Central memory CD8-positive, alpha-beta T cell (primary cell): ENCODE results near the gene EPHA4.

Experiments
- ATAC-seq: fragments of 150-1000 bp; cut with Tn5 transposase; replicated peaks from 2 replicates; pipeline ENCODE4 v1.10.0; 2022; ENCODE audit warnings: mild to moderate bottlenecking, moderate FRiP score, moderate number of reproducible peaks; ENCODE audit not compliant: poor library complexity, severe bottlenecking; ENCODE audit errors: extremely low read depth
- DNase-seq, 2 donors: peaks; one replicate each; pipeline ENCODE4 v3.0.0; 2021; ENCODE audit warnings: low spot score in 2 of 2
- H3K27ac Mint-ChIP-seq: one replicate; pipeline ENCODE4 v1.8.0; 2022; ENCODE audit warnings: low read depth, mild to moderate bottlenecking, moderate library complexity, mixed read lengths
- H3K27me3 Mint-ChIP-seq: one replicate; pipeline ENCODE4 v1.8.0; 2022; ENCODE audit warnings: mixed read lengths
- H3K36me3 Mint-ChIP-seq: one replicate; pipeline ENCODE4 v1.8.0; 2022; ENCODE audit warnings: mild to moderate bottlenecking, moderate library complexity, mixed read lengths; ENCODE audit not compliant: insufficient read depth
- H3K4me1 Mint-ChIP-seq: one replicate; pipeline ENCODE4 v1.8.0; 2022; ENCODE audit warnings: mixed read lengths
- H3K4me3 Mint-ChIP-seq: one replicate; pipeline ENCODE4 v1.8.0; 2022; ENCODE audit warnings: mild to moderate bottlenecking, moderate library complexity, mixed read lengths
- H3K9me3 Mint-ChIP-seq: one replicate; pipeline ENCODE4 v1.8.0; 2022; ENCODE audit warnings: mixed read lengths

The EPHA4 gene

DNA sequence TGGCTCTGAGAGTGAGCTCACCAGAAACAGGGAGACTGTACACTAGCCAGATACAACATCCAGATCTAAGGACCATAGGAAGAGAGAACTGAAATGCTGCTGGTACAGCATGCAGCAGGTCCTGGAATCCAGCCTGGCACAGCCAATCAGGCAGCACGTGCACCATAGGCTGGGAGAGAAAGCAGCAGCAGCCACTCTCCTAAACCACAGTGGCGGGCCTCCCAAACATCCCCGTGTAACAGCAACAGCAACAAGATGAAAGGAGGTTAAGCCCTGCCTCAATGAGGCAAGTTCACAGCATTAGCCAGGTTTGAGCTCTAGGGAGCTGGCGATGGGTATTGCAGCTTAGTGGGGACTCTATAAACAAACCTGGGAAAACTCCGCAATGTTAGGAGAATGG is 192.0 kb downstream of the EPHA4 start:
- Mint-ChIP-seq H3K27me3 (peaks cover 5% of the 10 kb centered on the region), H3K36me3 (no peaks in the 10 kb centered on the region), H3K4me1 (no peaks in the 10 kb centered on the region), H3K27ac (no peak overlapping the region), H3K9me3 (no peaks in the 10 kb centered on the region), H3K4me3 (no peak overlapping the region)
- no peak for DNase-seq
- ATAC-seq = no peak

DNA sequence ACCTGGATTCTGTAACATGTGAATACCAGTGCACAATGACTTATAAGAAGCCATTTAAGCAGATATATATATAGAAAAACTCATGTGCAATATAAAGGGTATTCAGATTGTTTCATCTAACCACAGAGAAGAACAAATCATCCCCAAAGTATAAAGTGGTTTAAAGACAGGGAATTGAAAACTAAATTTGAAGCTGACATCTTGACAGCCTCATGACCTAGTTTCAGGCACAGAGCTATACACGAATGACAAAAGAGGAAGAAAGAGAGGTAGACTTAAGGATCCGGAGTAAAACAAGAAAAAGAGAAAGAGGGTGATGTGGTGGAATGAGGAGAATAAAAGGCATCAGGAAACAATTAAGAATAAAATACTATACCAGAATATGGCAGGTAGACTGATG is 194.5 kb downstream of the EPHA4 start:
- Mint-ChIP-seq H3K27ac (no peak overlapping the region), H3K36me3 (no peaks in the 10 kb centered on the region), H3K9me3 (no peaks in the 10 kb centered on the region), H3K4me1 (no peaks in the 10 kb centered on the region), H3K27me3 (peaks cover 19% of the 10 kb centered on the region), H3K4me3 (no peak overlapping the region)
- ATAC-seq = no peak
- no peak for DNase-seq

DNA sequence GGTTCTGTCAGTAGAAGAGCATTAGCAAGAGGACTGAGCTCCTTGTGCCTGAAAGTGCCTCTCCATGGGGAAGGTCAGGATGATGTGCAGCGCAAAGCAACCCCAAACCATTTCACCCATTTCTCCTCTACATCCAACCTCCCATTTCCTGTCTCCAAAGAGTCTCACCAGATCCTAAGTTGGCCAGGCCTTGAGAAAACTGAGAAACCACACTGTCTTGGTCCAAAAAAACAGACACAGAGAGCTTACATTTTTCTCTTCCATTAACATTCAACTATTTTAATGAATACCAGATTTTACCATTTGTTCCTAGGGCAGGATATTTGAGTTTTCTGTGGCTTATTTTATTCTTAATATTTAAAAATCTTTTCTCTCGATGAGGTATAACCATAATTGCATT is 195.0 kb downstream of the EPHA4 start:
- Mint-ChIP-seq H3K9me3 (no peaks in the 10 kb centered on the region), H3K36me3 (no peaks in the 10 kb centered on the region), H3K4me1 (no peaks in the 10 kb centered on the region), H3K27me3 (peaks cover 24% of the 10 kb centered on the region), H3K27ac (no peak overlapping the region), H3K4me3 (no peak overlapping the region)
- ATAC-seq (no peak), DNase-seq (no peak)

DNA sequence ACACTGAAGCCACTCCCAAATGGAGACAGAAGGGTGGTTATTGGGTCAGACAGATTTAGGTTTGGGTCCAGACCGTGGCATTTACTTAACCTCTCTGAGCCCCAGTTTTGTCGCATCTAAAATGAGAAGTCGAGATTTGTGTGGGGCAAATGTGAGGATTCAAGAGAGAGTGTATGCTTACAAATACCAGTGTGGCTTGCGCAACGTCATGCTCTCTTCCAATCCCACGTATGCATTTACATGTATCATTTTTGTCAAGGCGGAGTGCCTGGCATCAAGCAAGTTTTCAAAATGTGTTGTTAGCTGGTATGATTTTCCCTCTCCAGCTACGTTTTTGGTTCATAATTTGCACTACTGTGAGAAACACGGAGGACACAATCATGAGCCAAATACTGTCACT is 197.9 kb downstream of the EPHA4 start:
- H3K27ac Mint-ChIP-seq = no peak overlapping the region
- ATAC-seq (no peak), DNase-seq (no peak)
- H3K4me1 Mint-ChIP-seq = no peaks in the 10 kb centered on the region
- no peaks in the 10 kb centered on the region for H3K9me3 Mint-ChIP-seq
- H3K4me3 Mint-ChIP-seq = no peak overlapping the region
- no peaks in the 10 kb centered on the region for H3K36me3 Mint-ChIP-seq
- H3K27me3 Mint-ChIP-seq = peaks cover 53% of the 10 kb centered on the region

DNA sequence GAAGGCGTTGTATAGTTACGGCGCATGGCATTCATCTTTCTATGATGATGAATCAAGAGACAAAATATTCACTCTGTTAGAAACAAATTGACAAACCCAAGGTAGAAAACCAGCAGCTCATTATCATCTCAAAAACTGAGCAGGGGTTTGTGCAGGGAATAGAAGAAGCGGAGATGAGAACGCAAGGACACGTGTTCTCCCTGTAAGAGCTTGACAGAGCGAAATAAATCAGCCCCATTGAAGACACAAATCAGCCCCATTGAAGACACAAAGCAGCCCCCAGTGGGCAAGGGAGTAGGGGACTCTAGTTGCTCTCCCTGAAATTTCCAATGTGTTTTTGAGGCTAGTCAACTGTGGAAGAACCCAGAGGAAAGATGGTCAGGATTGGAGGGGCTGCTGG is 199.2 kb downstream of the EPHA4 start:
- H3K9me3 Mint-ChIP-seq = no peaks in the 10 kb centered on the region

DNA sequence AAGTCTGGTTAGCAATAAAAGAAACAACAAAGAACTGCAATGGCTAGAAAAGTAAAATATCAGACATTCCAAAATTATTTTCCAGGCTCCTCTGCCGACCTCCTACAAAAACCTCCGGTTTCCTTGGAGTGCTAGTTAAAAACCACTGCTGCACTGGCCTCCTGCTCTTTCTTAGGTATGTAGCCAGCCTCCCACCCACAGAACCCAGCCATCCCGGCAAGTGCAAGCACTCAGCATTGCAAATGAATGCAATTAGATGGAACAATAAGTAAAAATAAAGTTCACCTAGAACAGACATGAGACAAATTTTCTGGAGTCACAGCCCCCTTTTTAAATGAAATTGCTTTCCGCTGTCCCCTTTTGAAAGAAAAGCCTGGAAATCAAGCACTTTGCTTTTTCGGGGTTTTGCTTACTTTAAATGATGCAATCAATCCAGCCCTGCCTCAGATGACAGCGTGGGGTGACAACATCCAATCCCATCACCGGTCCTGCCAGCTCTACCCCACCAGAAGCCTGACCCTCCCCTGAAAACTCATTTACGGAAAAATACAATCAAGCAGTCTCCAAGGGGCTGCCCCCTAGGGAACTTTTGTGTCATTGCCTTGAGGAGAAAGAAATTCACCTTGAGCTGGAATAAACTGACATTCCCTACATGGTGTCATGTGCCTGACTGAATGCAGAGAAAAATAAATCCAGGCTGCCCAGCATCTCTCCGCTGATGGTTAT is 199.8 kb downstream of the EPHA4 start:
- no peak overlapping the region for H3K27ac Mint-ChIP-seq
- no peaks in the 10 kb centered on the region for H3K4me1 Mint-ChIP-seq
- ATAC-seq = no peak
- no peaks in the 10 kb centered on the region for H3K9me3 Mint-ChIP-seq
- no peaks in the 10 kb centered on the region for H3K36me3 Mint-ChIP-seq
- no peak overlapping the region for H3K4me3 Mint-ChIP-seq
- H3K27me3 Mint-ChIP-seq = peaks cover 59% of the 10 kb centered on the region
- DNase-seq = no peak

More for the DNA sequence above, 199.2 kb downstream of the EPHA4 start:
- Mint-ChIP-seq H3K4me3 (no peak overlapping the region), H3K4me1 (no peaks in the 10 kb centered on the region), H3K36me3 (no peaks in the 10 kb centered on the region), H3K27ac (no peak overlapping the region), H3K27me3 (peaks cover 59% of the 10 kb centered on the region)
- no peak for ATAC-seq
- DNase-seq = no peak

DNA sequence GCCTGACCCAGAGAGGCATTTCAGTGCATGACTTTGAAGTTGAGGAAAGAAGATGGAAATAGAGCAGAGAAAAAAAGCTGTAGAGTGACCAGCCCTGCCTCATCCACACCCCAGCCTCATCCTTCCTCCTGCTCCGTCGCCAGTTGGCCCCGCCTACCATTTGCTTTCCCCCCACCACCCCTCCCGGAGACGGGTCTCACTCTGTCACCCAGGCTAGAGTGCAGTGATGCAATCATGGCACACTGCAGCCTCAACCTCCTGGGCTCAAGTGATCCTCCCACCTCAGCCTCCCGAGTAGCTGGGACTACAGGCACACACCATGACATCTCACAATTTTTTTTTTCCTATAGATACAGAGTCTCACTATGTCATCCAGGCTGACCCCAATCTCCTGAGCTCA is 200.8 kb downstream of the EPHA4 start:
- Mint-ChIP-seq H3K4me3 (no peak overlapping the region), H3K27me3 (peaks cover 59% of the 10 kb centered on the region), H3K27ac (no peak overlapping the region), H3K4me1 (no peaks in the 10 kb centered on the region), H3K36me3 (no peaks in the 10 kb centered on the region), H3K9me3 (no peaks in the 10 kb centered on the region)
- DNase-seq (no peak), ATAC-seq (no peak)

DNA sequence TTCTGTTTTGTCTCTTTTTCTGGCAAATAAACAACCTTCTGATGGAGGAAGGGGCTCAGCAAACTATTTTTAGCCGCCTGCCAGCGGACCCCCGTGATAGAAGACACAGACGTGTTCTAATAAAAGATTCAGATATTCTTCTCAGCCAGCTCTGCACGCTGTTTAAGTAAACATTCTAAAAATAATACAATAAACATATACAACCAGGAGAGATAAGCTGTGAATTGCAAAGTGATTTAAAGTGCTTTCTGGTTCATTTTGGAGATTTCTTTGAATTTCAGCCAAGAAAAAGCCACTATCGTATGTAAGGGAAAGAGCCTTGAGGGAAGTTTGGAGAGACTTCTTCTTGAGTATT is 201.3 kb downstream of the EPHA4 start:
- DNase-seq = no peak
- Mint-ChIP-seq H3K36me3 (no peaks in the 10 kb centered on the region), H3K9me3 (no peaks in the 10 kb centered on the region), H3K27me3 (peaks cover 59% of the 10 kb centered on the region), H3K4me1 (no peaks in the 10 kb centered on the region), H3K27ac (no peak overlapping the region), H3K4me3 (no peak overlapping the region)
- no peak for ATAC-seq

DNA sequence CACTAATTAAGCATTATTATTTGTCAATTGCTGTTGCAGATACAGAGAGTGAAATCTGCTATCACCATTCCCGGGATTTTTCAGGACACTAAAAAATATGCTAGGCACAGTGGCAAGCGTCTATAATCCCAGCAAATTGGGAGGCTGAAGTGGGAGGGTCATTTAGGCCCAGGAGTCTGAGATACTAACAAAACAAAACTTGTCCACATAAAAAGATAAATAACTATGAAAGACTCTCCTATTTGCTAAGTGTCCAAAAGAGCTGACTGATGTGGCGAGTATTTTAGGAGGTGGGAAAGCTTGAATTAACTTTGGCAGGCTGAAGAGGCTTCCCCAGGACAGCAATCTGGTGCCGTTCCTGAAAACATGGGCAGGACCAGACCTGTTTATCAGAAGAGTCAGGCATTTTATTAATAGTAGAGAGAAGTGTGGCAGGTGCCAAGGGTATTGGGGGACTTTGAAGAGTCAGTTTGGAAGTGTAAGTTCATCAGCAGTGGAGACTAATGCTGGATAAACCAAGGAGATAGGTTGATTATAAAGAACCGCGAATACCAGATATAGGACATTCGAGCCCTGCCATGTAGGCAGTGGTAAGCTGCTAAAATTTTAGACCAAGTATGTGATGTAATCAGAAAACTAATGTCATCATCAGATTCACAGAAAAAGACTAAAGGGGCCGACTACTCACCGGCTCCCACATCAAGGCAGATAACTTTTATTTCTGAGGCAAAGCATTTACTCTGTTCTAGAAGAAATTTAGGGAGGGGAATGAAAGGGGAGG is 201.8 kb downstream of the EPHA4 start:
- Mint-ChIP-seq H3K4me1 (no peaks in the 10 kb centered on the region), H3K27me3 (peaks cover 59% of the 10 kb centered on the region), H3K36me3 (no peaks in the 10 kb centered on the region), H3K27ac (no peak overlapping the region), H3K9me3 (no peaks in the 10 kb centered on the region), H3K4me3 (no peak overlapping the region)
- ATAC-seq (no peak), DNase-seq (no peak)
